ENCODE measurements around the gene PPP1R14C.

GRCh38 chr6:150282806-150283205 is 140.0 kb downstream of the PPP1R14C start:
- no peak for TF ChIP-seq EZH2 (IDR thresholded peaks at IDR 0.05; ENCODE audit: low read depth, unreplicated experiment)
- TF ChIP-seq CTCF (conservative IDR thresholded peaks at IDR 0.05; ENCODE audit: low read depth in 2 of 2): no peak
- no peak for TF ChIP-seq REST (IDR thresholded peaks at IDR 0.05; ENCODE audit: unreplicated experiment)
- no peak for TF ChIP-seq POLR2AphosphoS5 (IDR thresholded peaks at IDR 0.05; ENCODE audit: low read depth)
- TF ChIP-seq CREB1 (CRISPR knock-in tag; IDR thresholded peaks at IDR 0.05; ENCODE audit: low read depth): no peak
- no peak for TF ChIP-seq JUNB (IDR thresholded peaks at IDR 0.05; ENCODE audit: unreplicated experiment)
- no peak for TF ChIP-seq EZH2phosphoT487 (IDR thresholded peaks at IDR 0.05; ENCODE audit: unreplicated experiment)
- TF ChIP-seq ZNF114 (CRISPR knock-in tag; IDR thresholded peaks at IDR 0.05): no peak
- no peak for TF ChIP-seq NANOG (IDR thresholded peaks at IDR 0.05; ENCODE audit: borderline replicate concordance)
- no peak for TF ChIP-seq ETS1 (IDR thresholded peaks at IDR 0.05)
- TF ChIP-seq STAT1 (IDR thresholded peaks at IDR 0.05; ENCODE audit: unreplicated experiment): no peak
